HT-29 (cell line): ENCODE results near the gene ESRRB. TPM values are rescaled to one million over a fixed set of nuclear protein-coding genes. Genes with fewer than 3 reads are reported as not detected.
A peak's percentile ranks its signal among the peaks of the same experiment; 100 is the strongest.
"Not testable (repeated sequence)": the region's sequence is repeated elsewhere in the genome, so short reads cannot be mapped to it uniquely, and the experiment has no call there.

Experiments used
- DNase-seq: peaks from one replicate; pipeline ENCODE4 v3.0.0-alpha.2; 2015; ENCODE audit warnings: low spot score
- total RNA-seq: library from RNA; depleted of rRNA; stranded (reverse); fragments of >200 nt; shearing (Covaris generic); gene quantifications from 2 replicates; pipeline ENCODE4 v1.2.3, GENCODE V29; 2014

Gene ESRRB
- total RNA-seq, 1 experiment from 2014 or later, result not detected

GRCh38 chr14:76497550-76498462 lies 121.9 kb downstream of the ESRRB start:
- DNase-seq, result no peak

- DNase-seq, result no peak
These were observed 122.6 kb downstream of the ESRRB start for GRCh38 chr14:76498463-76498935.

- DNase-seq, result no peak
These were observed 123.0 kb downstream of the ESRRB start for GRCh38 chr14:76498976-76499375.

GRCh38 chr14:76499399-76499798 lies 123.5 kb downstream of the ESRRB start:
- no peak for DNase-seq

GRCh38 chr14:76500011-76500410 lies 124.1 kb downstream of the ESRRB start:
- no peak for DNase-seq

GRCh38 chr14:76500480-76500879 lies 124.5 kb downstream of the ESRRB start:
- DNase-seq, result no peak

- DNase-seq, result no peak
These were observed 125.3 kb downstream of the ESRRB start for GRCh38 chr14:76501156-76501720.

- no peak for DNase-seq
These were observed 126.3 kb downstream of the ESRRB start for GRCh38 chr14:76502219-76502618.

GRCh38 chr14:76502638-76503037 lies 126.7 kb downstream of the ESRRB start:
- no peak for DNase-seq

GRCh38 chr14:76509311-76509710 lies 133.4 kb downstream of the ESRRB start:
- no peak for DNase-seq

- DNase-seq, result no peak
These were observed 134.2 kb downstream of the ESRRB start for GRCh38 chr14:76510181-76510580.

GRCh38 chr14:76514213-76514998 lies 138.5 kb downstream of the ESRRB start:
- DNase-seq, result peak; percentile 38

GRCh38 chr14:76516884-76517283 lies 140.9 kb downstream of the ESRRB start:
- no peak for DNase-seq

- DNase-seq, result no peak
These were observed 142.4 kb downstream of the ESRRB start for GRCh38 chr14:76518366-76518765.

- no peak for DNase-seq
These were observed 149.3 kb downstream of the ESRRB start for GRCh38 chr14:76525106-76525821.

- DNase-seq, result no peak
These were observed 155.1 kb downstream of the ESRRB start for GRCh38 chr14:76531085-76531484.

GRCh38 chr14:76531821-76532318 lies 155.9 kb downstream of the ESRRB start:
- no peak for DNase-seq

- not testable (repeated sequence) for DNase-seq
These were observed 160.7 kb downstream of the ESRRB start for GRCh38 chr14:76536636-76537035.

GRCh38 chr14:76537906-76538647 lies 162.1 kb downstream of the ESRRB start:
- DNase-seq, result no peak

- no peak for DNase-seq
These were observed 162.7 kb downstream of the ESRRB start for GRCh38 chr14:76538648-76539008.

- DNase-seq, result no peak
These were observed 163.2 kb downstream of the ESRRB start for GRCh38 chr14:76539130-76539529.
